Middle frontal gyrus (tissue), 1 donor: ENCODE measurements around the gene DENND4B.
"Not testable (repeated sequence)": the region's sequence is repeated elsewhere in the genome, so short reads cannot be mapped to it uniquely, and the experiment has no call there.

Source experiments
- DNase-seq: peaks from one replicate; pipeline ENCODE4 v3.0.0-alpha.2; 2015; ENCODE audit warnings: low spot score; ENCODE audit errors: extremely low spot score

DENND4B gene

DNA sequence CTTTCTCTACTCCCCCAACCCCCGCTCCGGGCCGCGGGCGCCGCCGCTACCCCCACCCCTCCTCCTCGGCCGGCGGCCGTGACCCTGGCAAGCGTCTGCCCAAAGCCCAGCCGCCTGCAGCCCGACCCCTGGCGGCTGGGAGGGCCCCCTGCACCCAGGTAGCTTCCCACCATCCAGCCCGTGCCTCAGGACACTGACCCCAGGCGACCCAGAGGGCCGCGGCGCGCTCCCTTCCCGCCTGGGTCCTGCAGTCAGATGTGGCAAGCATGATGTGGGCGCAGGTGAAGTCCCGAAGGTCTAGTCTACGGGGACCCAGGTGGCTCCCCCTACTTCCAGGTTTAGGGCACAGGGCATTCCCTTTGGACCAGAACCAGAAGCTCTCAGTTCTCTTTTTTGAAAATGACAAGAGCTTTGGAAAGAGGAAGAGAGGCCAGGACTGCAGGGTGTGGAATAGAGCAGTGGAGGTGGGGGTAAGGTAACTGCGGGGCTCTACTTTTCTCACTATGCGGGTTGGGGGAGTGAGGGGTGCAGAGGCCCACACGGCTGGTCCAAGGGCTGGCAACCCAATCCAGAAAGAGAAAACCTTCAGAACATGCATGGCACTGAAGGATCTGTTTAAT, at the start of gene DENND4B:
DENND4B (minus strand) TSS at position 97 of the 620 bp plus-strand sequence. CDS start 2,344 bp downstream, outside the sequence.
- DNase-seq, result peak; percentile 73

DNA sequence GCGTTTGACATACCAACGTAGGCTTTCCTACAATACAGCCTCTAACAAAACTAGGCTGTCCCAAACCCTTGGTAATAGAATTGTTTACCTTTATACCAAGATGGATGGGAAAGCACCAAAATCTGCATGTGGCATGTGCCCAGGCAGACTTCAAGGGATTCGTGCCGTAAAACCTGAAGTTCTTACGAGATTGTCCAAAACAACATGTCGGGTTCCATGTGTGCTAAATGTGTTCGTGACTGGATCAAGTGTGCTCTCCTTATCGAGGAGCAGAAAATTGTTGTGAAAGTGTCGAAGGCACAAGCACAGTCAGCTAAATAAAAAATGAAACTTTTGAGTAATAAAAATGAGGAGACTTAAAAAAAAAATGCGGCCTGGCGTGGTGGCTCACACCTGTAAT, 49.1 kb upstream of the DENND4B start:
- no peak for DNase-seq

DNA sequence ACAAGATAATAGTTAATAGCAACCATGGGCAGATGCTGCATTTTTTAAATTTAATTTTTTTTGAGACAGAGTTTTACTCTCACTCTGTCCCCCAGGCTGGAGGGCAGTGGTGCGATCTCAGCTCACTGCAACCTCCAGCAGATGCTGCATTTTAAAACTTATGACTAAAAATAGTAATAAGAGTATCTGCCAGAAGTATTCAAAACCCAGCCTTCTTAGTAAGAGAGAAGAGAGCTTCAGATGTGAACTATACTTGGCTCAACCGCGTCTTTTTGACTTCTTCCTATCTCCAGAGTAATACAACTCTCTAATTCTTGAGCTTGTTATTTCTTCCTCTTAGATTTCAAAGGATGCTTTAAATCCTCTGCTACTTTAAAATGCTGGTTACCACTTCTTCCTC, 48.7 kb upstream of the DENND4B start:
- no peak for DNase-seq

DNA sequence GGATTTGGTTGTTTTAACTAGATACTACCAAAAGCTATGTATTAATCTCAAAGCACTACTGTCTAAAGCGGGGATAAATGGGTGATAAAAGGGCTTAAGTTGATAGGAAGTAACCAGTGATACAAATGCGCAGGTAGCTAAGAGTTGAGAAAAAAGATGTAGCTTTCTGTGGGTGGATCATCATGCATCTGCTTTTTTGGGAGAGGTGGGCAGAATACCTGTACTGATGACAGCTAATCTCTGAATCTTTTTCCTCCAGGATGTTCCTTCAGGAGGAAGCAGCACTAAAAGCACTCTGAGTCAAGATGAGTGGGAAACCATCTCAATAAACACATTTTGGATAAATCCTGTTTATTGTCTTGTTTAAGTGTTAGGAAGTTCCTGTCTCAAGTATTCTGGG, 45.3 kb upstream of the DENND4B start:
- DNase-seq, result no peak

- no peak for DNase-seq
Measured at GRCh38 chr1:153991151-153991630, 44.7 kb upstream of the DENND4B start.

DNA sequence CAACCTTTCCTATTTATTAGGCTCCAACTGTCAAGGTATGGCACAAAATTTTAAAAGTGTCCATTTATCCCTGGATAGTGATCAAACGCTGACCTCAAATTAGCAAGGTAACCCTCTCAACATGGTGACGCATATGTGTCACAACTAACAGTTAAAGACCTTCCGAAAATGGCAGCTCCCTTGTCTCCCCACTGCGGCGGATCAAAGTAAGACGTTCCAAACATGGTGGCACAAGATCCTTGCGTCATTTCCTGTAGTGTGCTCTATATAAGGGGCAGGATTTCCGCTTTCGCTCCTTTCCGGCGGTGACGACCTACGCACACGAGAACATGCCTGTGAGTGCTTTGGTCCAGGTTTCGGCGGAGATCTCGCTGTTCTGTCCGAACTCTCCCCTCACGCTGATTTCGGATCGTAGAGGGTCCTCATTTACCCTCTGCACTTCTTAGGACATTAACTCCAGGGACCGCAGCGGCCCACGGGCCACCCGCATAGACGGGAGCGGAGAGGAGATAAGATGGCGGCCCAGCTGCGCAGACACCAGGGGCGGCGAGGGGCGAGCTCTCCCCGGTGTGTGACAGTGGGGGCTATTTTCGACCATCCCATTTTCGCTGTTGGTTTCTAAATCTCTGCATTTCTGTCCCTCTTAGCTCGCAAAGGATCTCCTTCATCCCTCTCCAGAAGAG, 44.1 kb upstream of the DENND4B start, which contains the start of gene RPS27:
RPS27 (plus strand) TSS at position 295 of the 683 bp plus-strand sequence; CDS start at position 330, 35 bp downstream.
- DNase-seq, result peak; percentile 92

DNA sequence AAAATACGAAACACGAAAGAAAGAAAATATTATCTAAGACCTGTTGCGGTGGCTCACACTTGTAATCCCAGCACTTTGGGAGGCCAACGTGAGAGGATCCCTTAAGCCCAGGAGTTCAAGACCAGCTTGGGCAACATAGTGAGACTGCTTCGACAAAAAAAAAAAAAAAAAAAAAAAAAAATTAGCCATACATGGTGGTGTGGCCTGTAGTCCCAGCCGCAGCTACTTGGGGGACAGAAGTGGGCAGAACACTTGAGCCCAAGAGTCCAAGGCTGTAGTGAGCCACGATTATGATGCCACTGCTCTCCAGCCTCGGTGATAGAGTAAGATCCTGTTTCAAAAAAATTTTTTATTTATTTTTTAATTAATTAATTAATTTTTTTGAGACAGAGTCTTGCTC, 41.1 kb upstream of the DENND4B start:
- no peak for DNase-seq

DNA sequence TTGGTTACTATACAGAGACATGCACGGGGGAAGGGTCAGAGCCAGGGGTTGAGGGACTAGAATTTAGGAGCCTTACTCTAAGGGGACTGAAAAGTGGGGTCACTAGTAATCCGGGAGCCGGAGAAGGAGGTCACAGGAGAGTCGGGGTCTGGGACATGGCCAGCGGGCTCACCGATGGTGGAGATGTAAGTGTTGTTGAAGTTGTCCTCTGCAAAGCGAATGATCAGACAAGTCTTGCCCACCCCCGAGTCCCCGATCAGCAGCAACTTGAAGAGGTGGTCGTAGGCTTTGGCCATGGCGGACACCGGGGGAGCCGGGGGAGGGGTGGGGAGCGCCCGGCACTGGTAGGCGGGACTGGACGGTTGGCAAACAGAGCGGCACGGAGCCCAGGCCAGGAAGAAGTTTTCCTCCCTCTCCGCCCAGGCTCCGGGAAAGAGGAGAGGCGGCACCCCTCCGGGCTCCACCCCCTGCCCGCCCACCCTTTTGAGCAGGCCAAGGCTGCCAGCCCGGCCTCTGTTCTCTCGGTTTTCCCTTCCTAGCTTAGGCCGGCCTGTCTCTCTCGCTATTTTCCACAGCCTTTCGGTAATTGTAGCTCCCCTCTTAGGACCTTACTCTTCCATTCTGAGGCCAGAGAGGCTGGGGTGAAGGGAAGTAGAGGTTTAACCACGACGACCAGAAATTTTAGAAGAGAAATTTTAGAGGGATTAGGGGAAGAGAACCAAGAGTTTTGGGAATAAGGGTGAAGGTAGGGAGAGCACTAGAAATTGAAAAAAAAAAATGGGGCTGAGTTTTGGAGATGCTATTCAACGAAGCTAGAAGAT, 39.6 kb upstream of the DENND4B start, which contains the start of gene RAB13:
RAB13 (minus strand) TSS at position 399 of the 821 bp plus-strand sequence; CDS start at position 296, 103 bp downstream.
- DNase-seq, result no peak

DNA sequence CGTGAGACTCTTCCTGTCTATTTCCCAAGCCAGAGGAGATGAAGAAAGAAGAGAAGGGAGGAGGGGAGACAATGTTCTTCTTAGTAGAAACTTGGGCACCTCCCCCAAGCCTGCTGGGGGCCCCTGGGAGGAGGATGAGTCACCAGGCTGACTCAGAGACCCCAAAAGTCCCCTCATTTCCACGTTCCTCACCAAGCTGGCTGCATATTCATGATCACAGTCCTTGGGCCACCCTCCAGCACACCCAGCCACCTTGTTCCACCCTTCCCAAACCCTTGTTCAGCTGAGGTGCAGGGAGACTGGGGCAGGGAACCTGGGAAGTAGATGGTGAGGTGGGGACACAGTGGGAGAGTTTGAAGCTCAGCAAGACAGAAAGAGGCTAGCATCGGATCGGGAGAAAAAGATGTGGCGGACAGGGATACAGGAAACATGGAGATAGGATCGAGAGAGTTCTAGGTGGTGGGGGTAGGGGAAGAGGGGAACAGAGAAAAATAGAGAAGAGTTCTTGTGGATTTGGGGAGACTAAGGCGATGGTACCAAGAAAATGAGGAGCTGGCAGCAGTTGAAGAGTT, 38.9 kb upstream of the DENND4B start:
- DNase-seq, result no peak

GRCh38 chr1:153984123-153984894, 37.8 kb upstream of the DENND4B start:
- no peak for DNase-seq

DNA sequence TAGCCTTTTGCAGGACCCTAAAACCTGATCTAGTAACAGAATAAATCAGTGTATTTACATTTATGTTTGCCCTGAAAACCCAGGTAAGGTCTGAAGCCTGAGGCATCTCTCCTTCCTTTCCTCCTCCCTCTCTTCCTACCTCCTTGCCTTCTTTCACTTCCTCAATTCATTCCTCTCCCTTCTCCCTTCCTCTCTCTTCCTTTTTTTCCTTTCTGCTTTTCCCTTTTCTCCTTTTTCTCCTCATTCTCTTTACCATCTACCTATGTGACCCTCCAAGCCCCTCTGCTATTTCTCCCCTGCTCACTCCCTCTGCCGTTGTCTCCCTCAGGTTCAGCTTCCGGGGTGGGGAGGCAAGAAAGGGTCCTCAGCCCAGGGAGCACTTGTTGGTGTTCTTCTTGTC, 35.2 kb upstream of the DENND4B start:
- DNase-seq, result not testable (repeated sequence)

DNA sequence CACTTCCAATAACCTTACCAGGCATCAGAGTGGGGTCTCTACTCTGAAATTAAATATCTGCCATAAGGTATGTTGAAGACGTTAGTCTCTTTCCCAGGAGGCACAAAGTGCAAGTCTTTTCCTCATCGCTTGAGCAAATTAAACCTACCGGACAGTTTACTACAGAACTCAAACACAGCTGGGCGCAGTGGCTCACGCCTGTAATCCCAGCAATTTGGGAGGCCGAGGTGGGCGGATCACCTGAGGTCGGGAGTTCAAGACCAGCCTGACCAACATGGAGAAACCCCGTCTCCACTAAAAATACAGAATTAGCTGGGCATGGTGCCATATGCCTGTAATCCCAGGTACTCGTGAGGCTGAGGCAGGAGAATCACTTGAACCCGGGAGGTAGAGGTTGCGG, 32.6 kb upstream of the DENND4B start:
- DNase-seq, result not testable (repeated sequence)

DNA sequence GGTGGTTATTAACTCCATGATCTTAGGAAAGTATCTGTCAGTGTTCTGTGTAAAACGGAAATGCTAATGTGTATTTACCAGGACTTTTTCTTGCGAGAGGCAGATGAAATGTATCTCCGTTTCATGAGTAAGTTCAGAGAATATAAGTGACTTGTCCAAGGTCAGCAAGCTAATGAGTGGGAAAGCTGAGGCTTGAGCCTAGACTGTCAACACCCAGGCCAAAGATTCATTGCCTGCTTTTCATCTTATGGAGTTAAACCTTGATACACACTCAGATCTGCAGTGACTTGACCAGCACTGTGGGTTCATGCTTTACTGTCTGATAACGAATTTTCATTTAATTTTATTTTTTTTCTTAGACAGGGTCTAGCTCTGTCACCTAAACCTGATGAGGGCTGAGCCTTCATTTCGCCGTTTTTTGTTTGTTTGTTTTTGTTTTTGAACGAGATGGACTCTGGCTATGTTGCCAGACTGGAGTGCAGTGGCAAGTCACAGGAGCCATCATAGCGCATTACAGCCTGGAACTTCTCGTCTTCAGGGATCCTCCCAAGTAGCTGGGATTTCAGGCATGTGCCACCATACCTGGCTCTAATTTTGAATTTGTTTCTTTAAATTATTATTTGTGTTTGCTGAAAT, 31.9 kb upstream of the DENND4B start:
- DNase-seq, result no peak

- peak; percentile 86 for DNase-seq
Measured at GRCh38 chr1:153977250-153978240, 31.0 kb upstream of the DENND4B start, which contains the start of gene JTB. Gene JTB, minus strand, starts transcription at chr1:153977674. Its CDS starts 422 bp downstream, at chr1:153977252.

GRCh38 chr1:153976819-153977249, 30.3 kb upstream of the DENND4B start:
- DNase-seq, result no peak

DNA sequence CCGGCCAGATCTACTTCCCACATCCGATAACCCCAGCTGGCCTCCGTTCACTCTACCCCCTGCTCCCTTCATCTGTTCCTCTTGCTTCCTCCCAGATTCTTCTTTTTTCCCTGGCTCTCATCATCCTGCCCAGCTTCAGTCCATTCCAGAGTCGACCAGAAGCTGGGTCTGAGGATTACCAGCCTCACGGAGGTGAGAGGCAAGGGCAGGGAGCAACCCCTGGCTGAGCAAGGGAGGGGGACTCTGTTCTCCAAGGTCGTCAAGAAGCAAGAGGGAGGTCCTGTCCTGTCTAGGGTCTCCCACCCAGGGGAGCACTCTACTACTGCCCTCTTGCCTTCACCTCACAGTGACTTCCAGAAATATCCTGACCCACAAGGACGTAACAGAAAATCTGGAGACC, 27.0 kb upstream of the DENND4B start:
- DNase-seq, result no peak

DNA sequence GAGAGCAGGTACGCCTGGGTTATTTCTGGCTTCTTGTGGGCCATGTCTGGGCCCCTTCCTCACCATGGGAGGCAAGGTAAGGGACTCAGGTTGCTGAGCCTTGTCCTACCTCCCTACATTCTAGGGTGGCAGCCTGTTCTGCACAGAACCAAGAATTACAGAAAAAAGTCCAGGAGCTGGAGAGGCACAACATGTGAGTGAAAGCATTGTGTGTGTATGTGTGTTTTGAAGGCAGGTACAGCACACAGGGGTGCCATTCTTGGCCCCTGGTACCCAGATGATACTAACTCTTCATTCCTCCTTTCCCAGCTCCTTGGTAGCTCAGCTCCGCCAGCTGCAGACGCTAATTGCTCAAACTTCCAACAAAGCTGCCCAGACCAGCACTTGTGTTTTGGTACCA, 26.6 kb upstream of the DENND4B start:
- DNase-seq, result no peak

DNA sequence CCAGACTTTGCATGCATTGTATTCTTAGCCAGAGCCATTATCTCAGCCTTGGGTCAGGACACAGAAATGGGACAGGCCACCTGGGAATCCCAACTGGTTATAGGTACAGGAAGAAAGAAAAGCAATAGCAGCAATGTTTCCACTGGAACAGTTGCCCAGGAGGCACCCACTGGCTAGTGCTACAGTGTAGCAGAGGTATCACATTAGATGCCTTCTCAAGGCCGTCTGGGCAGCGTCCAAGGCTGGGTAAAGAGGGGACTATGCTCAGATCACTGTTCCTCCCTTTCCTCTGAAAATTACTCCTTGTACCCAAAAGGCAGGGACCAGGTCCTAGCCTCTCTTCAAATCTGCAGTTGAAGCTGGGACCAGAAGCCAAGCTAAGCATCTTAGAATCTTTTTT, 23.8 kb upstream of the DENND4B start:
- DNase-seq, result no peak

DNA sequence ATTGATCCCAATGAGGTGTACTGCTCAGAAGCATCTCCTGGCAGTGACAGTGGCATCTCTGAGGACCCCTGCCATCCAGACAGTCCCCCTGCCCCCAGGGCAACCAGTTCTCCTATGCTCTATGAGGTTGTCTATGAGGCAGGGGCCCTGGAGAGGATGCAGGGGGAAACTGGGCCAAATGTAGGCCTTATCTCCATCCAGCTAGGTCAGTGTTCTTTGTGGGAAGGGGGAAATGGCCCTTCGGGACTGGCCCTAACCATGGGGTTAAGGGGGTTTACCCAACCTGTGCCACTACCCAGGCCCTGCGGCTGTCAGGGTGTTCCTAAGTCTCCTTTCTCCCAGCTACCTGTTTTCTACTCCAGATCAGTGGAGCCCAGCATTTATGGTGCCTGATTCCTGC, 22.5 kb upstream of the DENND4B start:
- no peak for DNase-seq
